NCI-H510A (cell line): ENCODE results near the gene PCGF3.
"Not testable (repeated sequence)": the region's sequence is repeated elsewhere in the genome, so short reads cannot be mapped to it uniquely, and the experiment has no call there.

Experiments
- DNase-seq: peaks from one replicate; lab custom pipeline; 2025; lab: John Stamatoyannopoulos, UW

Gene PCGF3

GRCh38 chr4:725391-726234 lies 20.0 kb downstream of the PCGF3 start:
- no peak for DNase-seq

GRCh38 chr4:726235-726787 lies 20.7 kb downstream of the PCGF3 start:
- DNase-seq, result no peak

- DNase-seq, result no peak
These were observed 21.2 kb downstream of the PCGF3 start for GRCh38 chr4:726838-727237.

- no peak for DNase-seq
These were observed 21.9 kb downstream of the PCGF3 start for GRCh38 chr4:727576-727975.

- no peak for DNase-seq
These were observed 24.0 kb downstream of the PCGF3 start for GRCh38 chr4:729336-730315.

GRCh38 chr4:730511-730910 lies 24.9 kb downstream of the PCGF3 start:
- DNase-seq, result no peak

GRCh38 chr4:730946-731904 lies 25.6 kb downstream of the PCGF3 start:
- not testable (repeated sequence) for DNase-seq

- DNase-seq, result not testable (repeated sequence)
These were observed 26.3 kb downstream of the PCGF3 start for GRCh38 chr4:731954-732353.

- DNase-seq, result no peak
These were observed 26.9 kb downstream of the PCGF3 start for GRCh38 chr4:732486-732885.

GRCh38 chr4:732911-733630 lies 27.4 kb downstream of the PCGF3 start:
- DNase-seq, result no peak

GRCh38 chr4:733631-733980 lies 28.0 kb downstream of the PCGF3 start:
- DNase-seq, result no peak

GRCh38 chr4:734075-734474 lies 28.4 kb downstream of the PCGF3 start:
- no peak for DNase-seq

GRCh38 chr4:734951-735350 lies 29.3 kb downstream of the PCGF3 start:
- no peak for DNase-seq

GRCh38 chr4:735583-735982 lies 30.0 kb downstream of the PCGF3 start:
- DNase-seq, result no peak

- DNase-seq, result not testable (repeated sequence)
These were observed 30.9 kb downstream of the PCGF3 start for GRCh38 chr4:736561-736960.

- no peak for DNase-seq
These were observed 33.2 kb downstream of the PCGF3 start for GRCh38 chr4:738781-739280.

GRCh38 chr4:739569-739968 lies 33.9 kb downstream of the PCGF3 start:
- DNase-seq, result no peak

- no peak for DNase-seq
These were observed 34.4 kb downstream of the PCGF3 start for GRCh38 chr4:740011-740410.

- no peak for DNase-seq
These were observed 35.1 kb downstream of the PCGF3 start for GRCh38 chr4:740656-741282.

GRCh38 chr4:742096-742741 lies 36.6 kb downstream of the PCGF3 start:
- no peak for DNase-seq
